Activated naive CD8-positive, alpha-beta T cell (primary cell): ENCODE data around the gene CRTC2.
"Not testable (repeated sequence)": the region's sequence is repeated elsewhere in the genome, so short reads cannot be mapped to it uniquely, and the experiment has no call there.

Experiments used
- H3K27ac Mint-ChIP-seq: one replicate; pipeline ENCODE4 v1.8.0; 2021; ENCODE audit warnings: mixed read lengths
- H3K27me3 Mint-ChIP-seq: one replicate; pipeline ENCODE4 v1.8.0; 2021; ENCODE audit warnings: mixed read lengths
- H3K36me3 Mint-ChIP-seq: one replicate; pipeline ENCODE4 v1.8.0; 2021; ENCODE audit warnings: mixed read lengths
- H3K4me1 Mint-ChIP-seq: one replicate; pipeline ENCODE4 v1.8.0; 2021; ENCODE audit warnings: low read depth, mixed read lengths
- H3K4me3 Mint-ChIP-seq: one replicate; pipeline ENCODE4 v1.8.0; 2021; ENCODE audit warnings: mild to moderate bottlenecking, mixed read lengths
- H3K9me3 Mint-ChIP-seq: one replicate; pipeline ENCODE4 v1.8.0; 2021; ENCODE audit warnings: low read depth, mixed read lengths

Gene CRTC2

DNA sequence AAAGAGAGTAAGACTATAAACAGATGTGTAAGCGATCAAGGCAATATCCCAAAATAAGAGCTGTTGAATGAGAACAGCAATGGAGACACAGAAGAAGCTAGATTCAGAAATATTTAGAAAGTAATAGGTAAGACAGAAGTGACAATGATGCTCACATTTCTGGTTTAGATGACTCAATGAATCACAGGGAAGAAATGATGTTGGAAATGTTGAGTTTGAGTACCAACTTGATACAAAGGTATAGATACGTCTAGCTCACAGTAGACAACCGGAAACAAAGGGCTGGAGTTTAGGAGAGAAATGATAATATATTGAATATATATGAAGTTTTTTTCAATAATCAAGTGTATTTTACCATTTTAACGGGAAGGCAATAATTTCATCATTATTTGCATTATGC is 42.1 kb downstream of the CRTC2 start:
- Mint-ChIP-seq H3K27ac (peak overlapping the region; percentile 4), H3K4me1 (peaks cover 65% of the 10 kb centered on the region), H3K9me3 (no peaks in the 10 kb centered on the region), H3K36me3 (peaks cover 2% of the 10 kb centered on the region), H3K27me3 (no peaks in the 10 kb centered on the region), H3K4me3 (no peak overlapping the region)

DNA sequence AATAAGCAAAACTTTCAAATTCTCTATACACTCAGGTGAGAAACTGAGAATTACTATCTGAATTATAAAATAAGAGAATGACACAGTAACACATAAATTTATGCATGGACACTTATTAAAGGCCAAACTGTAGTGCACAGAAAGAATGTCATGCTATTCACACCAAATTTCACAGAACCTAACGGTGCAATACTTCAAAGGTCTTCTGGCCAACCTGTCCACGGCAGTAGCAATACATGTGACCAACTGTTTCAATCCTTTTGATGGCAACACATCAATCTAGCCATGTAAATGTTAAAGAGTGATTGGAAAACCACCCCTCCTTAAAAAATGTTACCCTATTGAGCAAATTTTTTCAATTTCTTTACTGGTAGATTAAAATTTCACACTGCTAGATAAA is 46.1 kb downstream of the CRTC2 start:
- Mint-ChIP-seq H3K36me3 (peaks cover 3% of the 10 kb centered on the region), H3K4me3 (no peak overlapping the region), H3K27me3 (no peaks in the 10 kb centered on the region), H3K4me1 (peaks cover 38% of the 10 kb centered on the region), H3K27ac (peak overlapping the region; percentile 64), H3K9me3 (no peaks in the 10 kb centered on the region)

DNA sequence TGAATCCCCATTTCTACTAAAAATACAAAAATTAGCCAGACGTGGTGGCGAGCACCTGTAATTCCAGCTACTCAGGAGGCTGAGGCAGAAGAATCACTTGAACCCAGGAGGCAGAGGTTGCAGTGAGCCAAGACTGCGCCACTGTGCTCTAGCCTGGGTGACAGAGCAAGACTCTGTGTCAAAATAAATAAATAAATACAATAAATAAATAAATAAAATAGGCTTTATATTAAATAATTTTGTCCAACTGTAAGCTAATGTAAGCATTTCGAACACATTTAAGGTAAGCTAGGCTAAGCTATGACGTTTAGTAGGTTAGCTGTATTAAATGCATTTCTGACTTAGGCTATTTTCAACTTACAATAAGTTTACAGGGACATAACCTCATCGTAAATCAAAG is 47.9 kb downstream of the CRTC2 start:
- peak overlapping the region; percentile 30 for H3K27ac Mint-ChIP-seq
- H3K4me3 Mint-ChIP-seq = not testable (repeated sequence)
- H3K4me1 Mint-ChIP-seq = peaks cover 46% of the 10 kb centered on the region

DNA sequence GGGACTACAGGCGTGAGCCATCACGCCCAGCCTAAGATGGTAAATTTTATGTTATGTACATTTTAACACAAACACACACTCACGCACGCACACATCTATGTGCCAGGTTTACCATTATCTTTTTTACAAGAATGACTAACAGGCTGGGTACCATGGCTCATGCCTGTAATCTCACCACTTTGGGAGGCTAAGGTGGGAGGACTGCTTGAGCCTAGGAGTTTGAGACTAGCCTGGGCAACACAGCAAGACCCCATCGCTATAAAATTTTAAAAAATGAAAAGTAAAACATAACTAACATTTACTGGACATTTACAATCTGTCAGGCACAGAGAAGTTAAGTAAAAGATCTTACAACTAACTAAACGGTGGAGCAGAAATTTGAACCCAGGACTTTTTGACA is 50.3 kb downstream of the CRTC2 start:
- H3K27me3 Mint-ChIP-seq = no peaks in the 10 kb centered on the region
- no peak overlapping the region for H3K27ac Mint-ChIP-seq
- H3K4me1 Mint-ChIP-seq = peaks cover 56% of the 10 kb centered on the region
- no peak overlapping the region for H3K4me3 Mint-ChIP-seq
- peaks cover 6% of the 10 kb centered on the region for H3K36me3 Mint-ChIP-seq
- no peaks in the 10 kb centered on the region for H3K9me3 Mint-ChIP-seq

More for the DNA sequence above, 47.9 kb downstream of the CRTC2 start:
- not testable (repeated sequence) for H3K9me3 Mint-ChIP-seq, H3K27me3 Mint-ChIP-seq, H3K36me3 Mint-ChIP-seq

DNA sequence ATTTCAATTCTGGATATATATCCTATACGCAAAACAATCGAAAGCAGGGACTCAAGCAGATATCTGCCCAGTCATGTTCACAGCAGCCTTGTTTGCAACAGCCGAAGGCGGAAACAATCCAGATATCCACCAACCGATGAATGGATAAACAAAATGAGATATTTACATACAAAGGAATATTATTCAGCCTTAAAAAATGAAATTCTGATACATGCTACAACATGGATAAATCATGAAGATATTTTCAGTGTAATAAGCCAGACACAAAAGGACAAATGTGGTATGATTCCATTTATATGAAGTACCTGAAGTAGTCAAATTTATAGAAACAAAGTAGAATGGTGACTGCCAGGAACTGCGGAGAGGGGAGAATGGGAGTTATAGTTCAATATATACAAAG is 51.3 kb downstream of the CRTC2 start:
- Mint-ChIP-seq H3K36me3 (peaks cover 6% of the 10 kb centered on the region), H3K27me3 (no peaks in the 10 kb centered on the region), H3K4me3 (no peak overlapping the region), H3K4me1 (peaks cover 54% of the 10 kb centered on the region), H3K27ac (peak overlapping the region; percentile 75), H3K9me3 (no peaks in the 10 kb centered on the region)

DNA sequence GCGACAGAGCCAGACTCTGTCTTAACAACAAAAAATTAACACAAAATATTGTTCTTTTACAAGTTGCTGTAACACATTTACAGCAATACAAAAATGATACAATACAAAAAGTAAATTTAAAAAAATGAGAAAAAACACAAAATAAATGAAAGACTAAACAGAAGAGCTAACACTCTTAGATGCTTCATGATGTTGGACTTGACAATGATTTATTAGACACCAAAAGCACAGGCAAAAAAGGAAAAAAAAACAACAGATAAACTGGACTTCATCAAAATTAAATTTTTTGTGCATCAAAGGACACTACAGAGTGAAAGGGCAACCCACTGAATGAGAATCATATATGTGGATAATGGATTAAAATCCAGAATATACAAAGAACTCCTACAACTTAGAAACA is 52.0 kb downstream of the CRTC2 start:
- Mint-ChIP-seq H3K36me3 (peaks cover 6% of the 10 kb centered on the region), H3K9me3 (no peaks in the 10 kb centered on the region), H3K27ac (peak overlapping the region; percentile 75), H3K4me3 (no peak overlapping the region), H3K4me1 (peaks cover 49% of the 10 kb centered on the region), H3K27me3 (no peaks in the 10 kb centered on the region)

DNA sequence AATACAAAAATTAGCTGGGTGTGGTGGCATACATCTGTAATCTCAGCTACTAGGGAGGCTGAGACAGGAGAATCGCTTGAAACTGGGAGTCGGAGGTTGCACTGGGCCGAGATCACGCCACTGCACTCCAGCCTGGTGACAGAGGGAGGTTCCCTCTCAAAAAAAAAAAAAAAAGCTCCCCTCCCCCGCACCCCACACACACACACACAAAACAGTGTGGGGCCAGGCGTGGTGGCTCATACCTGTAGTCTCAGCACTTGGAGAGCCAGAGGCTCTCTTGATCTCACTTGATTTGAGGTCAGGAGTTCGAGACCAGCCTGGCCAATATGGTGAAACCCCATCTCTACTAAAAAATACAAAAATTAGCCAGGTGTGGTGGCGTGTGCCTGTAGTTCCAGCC is 52.5 kb downstream of the CRTC2 start:
- H3K36me3 Mint-ChIP-seq, H3K4me3 Mint-ChIP-seq, H3K9me3 Mint-ChIP-seq, H3K27me3 Mint-ChIP-seq: not testable (repeated sequence)
- H3K27ac Mint-ChIP-seq = peak overlapping the region; percentile 34
- H3K4me1 Mint-ChIP-seq = peaks cover 49% of the 10 kb centered on the region

DNA sequence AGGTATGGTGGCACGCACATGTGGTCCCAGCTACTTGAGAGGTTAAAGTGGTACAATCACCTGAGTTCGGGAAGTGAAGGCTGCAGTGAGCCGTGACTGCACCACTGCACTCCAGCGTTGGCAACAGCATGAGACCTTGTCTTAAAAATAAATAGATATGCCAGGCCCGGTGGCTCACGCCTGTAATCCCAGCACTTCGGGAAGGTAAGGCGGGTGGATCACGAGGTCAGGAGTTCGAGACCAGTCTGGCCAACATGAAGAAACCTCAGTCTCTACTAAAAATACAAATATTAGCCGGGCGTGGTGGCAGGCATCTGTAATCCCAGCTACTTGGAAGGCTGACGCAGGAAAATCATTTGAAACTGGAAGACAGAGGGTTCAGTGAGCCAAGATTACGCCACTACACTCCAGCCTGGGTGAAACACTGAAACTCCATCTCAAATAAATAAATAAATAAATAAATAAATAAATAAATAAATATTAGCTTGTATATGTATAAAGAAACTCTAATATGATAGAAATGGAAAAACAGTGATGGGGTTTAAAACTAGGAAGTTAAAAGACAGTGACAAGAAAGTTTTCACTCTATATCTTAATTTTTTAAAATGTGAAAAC is 54.5 kb downstream of the CRTC2 start:
- peaks cover 10% of the 10 kb centered on the region for H3K36me3 Mint-ChIP-seq
- H3K4me3 Mint-ChIP-seq = no peak overlapping the region
- H3K9me3 Mint-ChIP-seq = no peaks in the 10 kb centered on the region
- peaks cover 52% of the 10 kb centered on the region for H3K4me1 Mint-ChIP-seq
- H3K27me3 Mint-ChIP-seq = no peaks in the 10 kb centered on the region
- no peak overlapping the region for H3K27ac Mint-ChIP-seq

DNA sequence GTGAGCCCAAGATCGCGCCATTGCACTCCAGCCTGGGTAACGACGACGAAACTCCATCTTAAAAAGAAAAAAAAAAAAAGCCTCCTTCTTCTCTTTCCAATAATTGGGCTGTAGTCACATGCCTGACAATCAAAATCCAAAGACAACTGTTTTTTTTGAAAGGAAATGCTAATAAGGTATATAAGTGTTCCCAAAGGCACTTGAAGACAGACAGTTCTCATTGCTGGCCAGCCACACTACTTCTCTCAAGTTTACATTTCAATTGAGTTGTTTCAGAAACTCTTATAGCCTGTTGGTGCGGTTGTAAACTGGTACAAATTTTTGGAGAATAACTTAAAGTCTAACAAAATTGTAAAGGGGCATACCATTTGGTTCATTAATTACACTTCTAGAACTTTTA is 58.9 kb downstream of the CRTC2 start:
- Mint-ChIP-seq H3K27me3 (no peaks in the 10 kb centered on the region), H3K27ac (peak overlapping the region; percentile 66), H3K36me3 (peaks cover 4% of the 10 kb centered on the region), H3K4me3 (no peak overlapping the region), H3K4me1 (peaks cover 40% of the 10 kb centered on the region), H3K9me3 (no peaks in the 10 kb centered on the region)
